HL-60/S4 treated with phorbol 12-myristate 13-acetate at 8.2 ng/mL for 4 days and 3 days (cell line): Measurements from ENCODE around the gene TBL1X.

ENCODE experiments used
- in situ Hi-C: fragments of 300-500 bp; cut with MboI; formaldehyde crosslinking; loops from 2 replicates; pipeline ENCODE4 v1.15.0; 2022; ENCODE audit warnings: low sequenced_read_pairs

Gene TBL1X

GRCh38 chrX:9619133-9619532 is 154.3 kb downstream of the TBL1X start:
- in situ Hi-C loops, result no loop called here

GRCh38 chrX:9619581-9619980 is 154.7 kb downstream of the TBL1X start:
- in situ Hi-C loops, result no loop called here

GRCh38 chrX:9622128-9622527 is 157.3 kb downstream of the TBL1X start:
- in situ Hi-C loops, result no loop called here

GRCh38 chrX:9626379-9626778 is 161.5 kb downstream of the TBL1X start:
- in situ Hi-C loops, result no loop called here

GRCh38 chrX:9627922-9628321 is 163.1 kb downstream of the TBL1X start:
- in situ Hi-C loops, result no loop called here

- in situ Hi-C loops, result no loop called here
These were observed 164.1 kb downstream of the TBL1X start for GRCh38 chrX:9628779-9629493.

GRCh38 chrX:9634551-9634950 is 169.7 kb downstream of the TBL1X start:
- in situ Hi-C loops, result no loop called here

GRCh38 chrX:9635368-9635767 is 170.5 kb downstream of the TBL1X start:
- in situ Hi-C loops, result no loop called here

- in situ Hi-C loops, result no loop called here
These were observed 170.9 kb downstream of the TBL1X start for GRCh38 chrX:9635803-9636202.

- in situ Hi-C loops, result no loop called here
These were observed 174.0 kb downstream of the TBL1X start for GRCh38 chrX:9638871-9639270.

GRCh38 chrX:9642270-9642995 is 177.6 kb downstream of the TBL1X start:
- in situ Hi-C loops, result no loop called here

- in situ Hi-C loops, result no loop called here
These were observed 178.9 kb downstream of the TBL1X start for GRCh38 chrX:9643807-9644206.

GRCh38 chrX:9644335-9644734 is 179.5 kb downstream of the TBL1X start:
- in situ Hi-C loops, result no loop called here

GRCh38 chrX:9646471-9647224 is 181.8 kb downstream of the TBL1X start:
- in situ Hi-C loops, result no loop called here

GRCh38 chrX:9647431-9647830 is 182.6 kb downstream of the TBL1X start:
- in situ Hi-C loops, result no loop called here

GRCh38 chrX:9650091-9650490 is 185.2 kb downstream of the TBL1X start:
- in situ Hi-C loops, result no loop called here

GRCh38 chrX:9651737-9652136 is 186.9 kb downstream of the TBL1X start:
- in situ Hi-C loops, result no loop called here

- in situ Hi-C loops, result no loop called here
These were observed 190.1 kb downstream of the TBL1X start for GRCh38 chrX:9654929-9655328.

- in situ Hi-C loops, result no loop called here
These were observed 191.4 kb downstream of the TBL1X start for GRCh38 chrX:9656277-9656676.

- in situ Hi-C loops, result no loop called here
These were observed 192.0 kb downstream of the TBL1X start for GRCh38 chrX:9656871-9657270.

GRCh38 chrX:9657590-9658256 is 192.9 kb downstream of the TBL1X start:
- in situ Hi-C loops, result no loop called here
